Activated CD4-positive, alpha-beta T cell treated with anti-CD3 and anti-CD28 coated beads, Interleukin-2, amount 50 U/mL, for 4 hours (primary cell): ENCODE results near the gene GMEB1.
"Not testable (repeated sequence)": the region's sequence is repeated elsewhere in the genome, so short reads cannot be mapped to it uniquely, and the experiment has no call there.

ENCODE experiments used
- DNase-seq, 2 experiments: peaks; one replicate each; pipeline ENCODE4 v3.0.0-alpha.2; 2020

GMEB1 gene

GRCh38 chr1:28750771-28751294 is 82.2 kb downstream of the GMEB1 start:
- DNase-seq: not testable (repeated sequence)

GRCh38 chr1:28751315-28752060 is 82.9 kb downstream of the GMEB1 start:
- no peak for DNase-seq

GRCh38 chr1:28755701-28756100 is 87.1 kb downstream of the GMEB1 start:
- DNase-seq: no peak

- no peak for DNase-seq
These were observed 88.3 kb downstream of the GMEB1 start for GRCh38 chr1:28756846-28757245.

GRCh38 chr1:28758420-28758819 is 89.8 kb downstream of the GMEB1 start:
- DNase-seq: no peak

GRCh38 chr1:28759257-28759656 is 90.7 kb downstream of the GMEB1 start:
- DNase-seq: no peak

- DNase-seq: no peak
These were observed 92.6 kb downstream of the GMEB1 start for GRCh38 chr1:28761189-28761588.

GRCh38 chr1:28766532-28767183 is 98.1 kb downstream of the GMEB1 start:
- DNase-seq: no peak
